ENCODE measurements around the gene FGFR4.

The FGFR4 gene

GRCh38 chr5:177132136-177133095, 45.7 kb downstream of the FGFR4 start:
- DNase-seq: peak; percentile 36

GRCh38 chr5:177133096-177133852, 46.6 kb downstream of the FGFR4 start, which contains the start of gene NSD1:
NSD1 (plus strand) TSS chr5:177133773; CDS start chr5:177135104, 1,331 bp downstream.
- DNase-seq: peak; percentile 92

DNA sequence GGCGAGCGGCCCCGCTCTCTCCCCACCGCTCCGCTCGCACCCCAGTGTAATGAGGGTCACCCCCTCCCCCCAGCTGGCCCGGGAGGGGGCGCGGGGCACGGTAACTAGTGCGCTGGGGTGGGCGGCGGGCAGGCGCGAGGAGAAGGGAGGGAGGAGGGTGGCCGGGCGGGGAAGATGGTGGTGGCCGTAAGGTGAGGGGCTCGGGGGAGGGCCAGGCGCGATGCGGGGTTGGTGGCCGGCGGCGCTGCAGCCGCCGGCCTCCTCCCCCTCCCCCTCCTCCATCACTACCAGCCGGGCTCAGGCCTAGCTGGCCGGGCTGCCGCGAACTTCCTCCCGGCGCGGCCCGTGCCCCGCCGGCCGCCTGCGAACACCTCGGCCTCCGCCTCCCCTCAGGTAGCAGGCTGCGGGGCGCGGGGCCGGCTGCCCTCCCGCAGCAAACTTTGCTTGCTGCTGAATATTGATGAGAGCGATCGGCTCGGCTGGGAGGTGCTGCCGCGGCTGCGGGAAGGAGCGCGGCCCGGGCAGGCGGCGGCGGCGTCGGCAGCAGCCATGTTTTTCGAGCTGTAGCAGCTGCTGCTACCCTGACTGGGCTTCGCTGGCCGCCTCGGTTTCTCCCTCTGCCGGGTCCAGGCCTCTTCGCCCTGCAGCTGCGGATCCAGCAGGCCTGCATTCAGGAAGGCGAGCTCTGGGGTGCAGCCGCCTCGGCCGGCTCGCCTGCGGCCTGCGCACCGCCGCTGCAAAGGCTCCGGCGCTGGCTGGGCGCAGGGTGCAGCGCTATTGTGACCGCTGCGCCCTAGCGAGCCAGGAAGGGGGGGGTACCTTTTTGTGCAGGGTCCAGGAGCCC, 47.4 kb downstream of the FGFR4 start:
- DNase-seq: peak; percentile 55

GRCh38 chr5:177134697-177135225, 48.0 kb downstream of the FGFR4 start:
- no peak for DNase-seq

DNA sequence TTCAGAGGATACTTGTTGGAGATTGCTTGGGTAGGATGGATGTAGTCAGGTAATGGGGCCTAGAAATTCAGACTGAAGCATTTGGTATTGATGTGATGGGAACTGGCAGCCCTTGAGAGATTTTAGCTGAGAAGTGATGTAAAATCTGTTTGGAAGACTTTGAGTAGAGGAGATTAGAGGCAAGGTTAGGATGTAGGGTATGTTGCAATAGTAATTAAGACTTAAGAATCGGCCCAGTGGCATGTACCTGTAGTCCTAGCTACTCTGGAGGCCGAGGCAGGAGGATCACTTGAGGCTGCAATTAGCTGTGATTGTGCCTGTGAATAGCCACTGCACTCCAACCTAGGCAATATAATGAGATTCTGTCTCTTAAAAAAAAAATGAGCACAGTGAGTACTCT, 53.6 kb downstream of the FGFR4 start:
- DNase-seq: no peak

DNA sequence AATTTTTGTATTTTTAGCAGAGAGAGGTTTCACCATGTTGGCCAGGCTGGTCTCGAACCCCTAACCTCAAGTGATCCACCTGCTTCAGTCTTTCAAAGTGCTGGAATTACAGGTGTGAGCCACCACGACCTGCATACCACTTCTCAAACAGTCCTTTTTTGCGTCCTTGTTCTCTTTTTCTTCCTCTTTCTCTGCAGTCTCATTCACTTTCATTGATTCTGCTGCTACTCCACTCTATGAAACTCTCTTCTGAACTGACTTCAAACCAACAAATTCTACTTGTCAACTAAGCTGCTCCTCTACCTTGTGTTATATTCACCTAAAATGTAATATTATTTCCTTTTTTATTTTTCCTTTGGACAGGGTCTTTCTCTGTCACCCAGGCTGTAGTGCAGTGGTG, 54.8 kb downstream of the FGFR4 start:
- no peak for DNase-seq

DNA sequence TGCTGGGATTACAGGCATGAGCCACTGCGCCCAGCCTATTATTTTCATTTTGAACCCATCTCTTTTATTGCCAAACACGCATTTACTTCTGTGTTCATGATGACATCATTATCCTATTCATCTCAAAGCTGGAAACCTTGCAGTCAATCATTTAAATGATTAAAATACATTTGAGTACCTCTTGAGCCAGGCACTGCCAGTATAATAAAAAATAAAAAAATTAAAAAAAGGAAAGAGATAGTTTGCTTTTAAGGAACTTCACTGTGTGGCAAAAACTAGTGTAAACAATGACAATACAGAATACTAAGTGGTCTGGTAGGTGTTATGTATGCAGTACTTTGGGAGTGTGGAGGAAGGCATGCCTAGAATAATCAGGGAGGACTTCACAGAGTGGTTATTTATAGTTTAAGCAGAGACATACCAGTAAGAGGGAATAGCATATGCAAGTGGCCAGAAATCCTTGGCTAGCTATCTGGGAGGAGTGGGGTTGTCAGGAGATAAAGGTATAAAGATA, 55.4 kb downstream of the FGFR4 start:
- no peak for DNase-seq

- no peak for DNase-seq
These were observed 56.1 kb downstream of the FGFR4 start for GRCh38 chr5:177142778-177143177.

DNA sequence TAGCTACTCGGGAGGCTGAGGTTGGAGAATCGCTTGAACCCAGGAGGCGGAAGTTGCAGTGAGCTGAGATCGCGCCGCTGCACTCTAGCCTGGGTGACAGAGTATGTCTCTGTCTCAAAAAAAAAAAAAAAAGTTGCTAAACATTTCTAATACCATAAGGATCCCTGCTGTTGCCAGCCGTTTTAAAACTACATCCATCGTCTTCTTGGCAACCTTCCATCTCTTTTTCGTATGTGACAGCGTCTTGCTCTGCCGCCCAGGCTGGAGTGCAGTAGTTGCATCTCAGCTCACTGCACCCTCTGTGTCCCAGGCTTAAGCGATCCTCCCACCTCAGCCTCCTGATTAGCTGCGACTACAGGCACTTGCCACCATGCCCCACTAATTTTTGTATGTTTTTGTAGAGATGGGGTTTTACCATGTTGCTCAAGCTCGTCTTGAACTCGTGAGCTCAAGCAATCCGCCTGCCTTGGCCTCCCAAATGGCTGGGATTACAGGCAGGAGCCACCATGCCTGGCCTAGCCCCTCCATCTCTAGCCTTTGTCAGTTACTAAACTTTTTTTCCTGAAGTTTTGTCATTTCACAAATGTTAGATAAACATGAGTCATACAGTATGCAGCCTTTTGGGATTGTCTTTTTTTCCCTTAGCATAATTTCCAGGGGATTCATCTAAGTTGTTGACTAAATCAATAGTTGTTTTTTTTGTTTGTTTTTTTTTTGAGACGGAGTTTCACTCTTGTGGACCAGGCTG, 60.4 kb downstream of the FGFR4 start:
- no peak for DNase-seq
